Neural crest cell (in vitro differentiated cells): ENCODE measurements around the gene TARBP2. TPM values are rescaled to one million over a fixed set of nuclear protein-coding genes. Genes with fewer than 3 reads are reported as not detected.

Experiments
- DNase-seq: peaks from one replicate; pipeline ENCODE4 v3.0.0; 2021; ENCODE audit warnings: low read depth, mixed read lengths, low spot score
- H3K27ac Mint-ChIP-seq: one replicate; pipeline ENCODE4 v1.8.0; 2021; ENCODE audit warnings: mild to moderate bottlenecking, mixed read lengths; ENCODE audit not compliant: unreplicated experiment
- H3K27me3 Mint-ChIP-seq: 2 replicates; pipeline ENCODE4 v1.8.0; 2021; ENCODE audit warnings: low read depth, mild to moderate bottlenecking, mixed read lengths
- H3K36me3 Mint-ChIP-seq: 2 replicates; pipeline ENCODE4 v1.8.0; 2021; ENCODE audit warnings: low read depth, mild to moderate bottlenecking, mixed read lengths
- H3K4me1 Mint-ChIP-seq: 2 replicates; pipeline ENCODE4 v1.8.0; 2021; ENCODE audit warnings: mixed read lengths
- H3K4me3 Mint-ChIP-seq: one replicate; pipeline ENCODE4 v1.8.0; 2021; ENCODE audit warnings: mild to moderate bottlenecking, mixed read lengths
- H3K9me3 Mint-ChIP-seq: 2 replicates; pipeline ENCODE4 v1.8.0; 2021; ENCODE audit warnings: mixed read lengths
- total RNA-seq: library from RNA; stranded (reverse); gene quantifications from 2 replicates; pipeline ENCODE4 v1.2.1, GENCODE V29; 2021
- TF ChIP-seq, protein P1 (sequence below): fragments of 200-600 bp; sonication (generic); conservative IDR thresholded peaks from 2 replicates; pipeline ENCODE4 v1.5.0; 2021; ENCODE audit warnings: antibody characterized with exemption, mild to moderate bottlenecking

Gene TARBP2
- total RNA-seq, 1 donor from 2014 or later, result 73.1 TPM

DNA sequence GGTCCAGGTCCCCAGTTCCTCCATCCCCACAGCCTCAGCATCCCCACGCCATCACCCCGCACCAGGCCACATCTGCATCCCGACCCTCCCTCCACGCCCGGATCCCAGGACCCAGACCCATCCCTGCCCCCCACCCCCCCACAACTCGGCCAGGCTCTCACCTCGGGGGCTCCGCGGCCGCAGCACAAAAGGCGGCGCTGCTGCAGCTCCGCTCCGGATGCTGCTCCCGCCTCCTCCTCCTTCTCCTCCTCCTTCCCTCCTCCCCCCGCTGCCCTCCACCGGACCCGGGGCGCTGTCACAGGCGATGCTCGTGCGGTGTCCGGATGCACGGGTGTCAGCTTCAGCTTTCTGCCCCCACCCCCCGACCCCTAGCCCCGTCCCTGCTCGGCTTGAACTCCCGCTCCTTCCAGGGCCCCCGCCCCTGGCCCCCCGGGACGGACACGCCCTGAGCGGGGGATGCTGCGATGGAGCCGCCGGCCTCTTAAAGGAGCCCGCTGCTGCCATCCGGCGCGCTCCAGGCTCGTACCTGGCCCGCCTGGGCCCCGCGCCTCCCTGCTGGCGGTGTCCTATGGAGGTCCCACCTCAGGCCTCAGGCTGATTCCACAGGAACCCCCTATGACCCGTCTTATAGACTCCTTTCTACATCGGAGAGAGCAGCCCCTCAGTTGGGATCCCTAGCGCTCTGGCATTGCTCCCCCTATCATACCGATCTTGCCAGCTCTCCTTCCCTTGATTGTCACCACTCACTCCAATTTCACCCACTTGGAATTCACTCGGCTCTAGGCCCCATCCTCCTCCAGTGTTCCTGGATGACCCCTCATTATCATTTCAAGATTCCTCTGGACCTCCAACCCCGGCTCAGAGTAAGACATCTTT is 1.6 kb upstream of the TARBP2 start, which contains the start of gene MAP3K12:
Gene MAP3K12 (minus strand): TSS at position 193 of the 876 bp plus-strand sequence. CDS start 12,067 bp downstream, outside the sequence.
- TF ChIP-seq, protein P1, sequence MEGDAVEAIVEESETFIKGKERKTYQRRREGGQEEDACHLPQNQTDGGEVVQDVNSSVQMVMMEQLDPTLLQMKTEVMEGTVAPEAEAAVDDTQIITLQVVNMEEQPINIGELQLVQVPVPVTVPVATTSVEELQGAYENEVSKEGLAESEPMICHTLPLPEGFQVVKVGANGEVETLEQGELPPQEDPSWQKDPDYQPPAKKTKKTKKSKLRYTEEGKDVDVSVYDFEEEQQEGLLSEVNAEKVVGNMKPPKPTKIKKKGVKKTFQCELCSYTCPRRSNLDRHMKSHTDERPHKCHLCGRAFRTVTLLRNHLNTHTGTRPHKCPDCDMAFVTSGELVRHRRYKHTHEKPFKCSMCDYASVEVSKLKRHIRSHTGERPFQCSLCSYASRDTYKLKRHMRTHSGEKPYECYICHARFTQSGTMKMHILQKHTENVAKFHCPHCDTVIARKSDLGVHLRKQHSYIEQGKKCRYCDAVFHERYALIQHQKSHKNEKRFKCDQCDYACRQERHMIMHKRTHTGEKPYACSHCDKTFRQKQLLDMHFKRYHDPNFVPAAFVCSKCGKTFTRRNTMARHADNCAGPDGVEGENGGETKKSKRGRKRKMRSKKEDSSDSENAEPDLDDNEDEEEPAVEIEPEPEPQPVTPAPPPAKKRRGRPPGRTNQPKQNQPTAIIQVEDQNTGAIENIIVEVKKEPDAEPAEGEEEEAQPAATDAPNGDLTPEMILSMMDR, result no peak
- DNase-seq, result peak; percentile 65
- Mint-ChIP-seq H3K4me1 (peaks cover 53% of the 10 kb centered on the region), H3K27ac (peak within 1 kb of the TSS; percentile 93), H3K4me3 (peak within 1 kb of the TSS; percentile 98), H3K27me3 (peaks cover 2% of the 10 kb centered on the region), H3K36me3 (no peaks in the 10 kb centered on the region), H3K9me3 (no peaks in the 10 kb centered on the region)

DNA sequence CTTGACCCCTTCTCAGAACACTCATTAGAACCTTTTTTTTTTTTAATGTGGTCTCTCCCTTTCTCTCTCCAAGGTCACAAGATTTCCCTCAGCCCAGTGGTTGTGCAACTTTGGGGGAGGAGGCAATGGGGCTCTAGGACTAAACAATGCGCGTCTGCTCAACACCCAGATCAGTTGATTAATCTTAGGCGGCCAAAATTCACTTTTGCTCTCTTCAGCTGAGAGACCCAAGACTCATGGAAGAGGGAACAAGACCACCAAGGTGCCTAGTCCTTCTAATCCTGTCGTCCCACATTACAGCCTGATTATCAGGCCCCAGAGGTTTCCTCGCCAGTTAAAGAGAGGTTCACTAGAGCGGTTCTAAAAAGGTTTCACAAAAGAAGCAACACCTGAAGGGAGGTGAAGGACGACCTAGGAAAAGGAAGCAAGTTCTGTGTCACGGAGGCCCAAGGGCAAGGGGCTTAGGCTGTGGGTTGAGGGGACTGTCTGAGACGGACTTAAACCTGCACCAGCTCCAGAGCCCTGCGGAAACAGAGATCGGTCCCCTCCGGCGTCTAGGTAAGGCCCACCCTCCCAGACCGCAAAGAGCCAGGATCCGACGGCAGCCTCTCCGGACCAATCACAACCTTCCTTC is 824 bp upstream of the TARBP2 start:
- Mint-ChIP-seq H3K27me3 (peaks cover 2% of the 10 kb centered on the region), H3K4me3 (peak overlapping the region; percentile 98), H3K27ac (peak overlapping the region; percentile 93), H3K9me3 (no peaks in the 10 kb centered on the region), H3K4me1 (peaks cover 51% of the 10 kb centered on the region), H3K36me3 (no peaks in the 10 kb centered on the region)
- TF ChIP-seq, protein P1, result no peak
- no peak for DNase-seq

DNA sequence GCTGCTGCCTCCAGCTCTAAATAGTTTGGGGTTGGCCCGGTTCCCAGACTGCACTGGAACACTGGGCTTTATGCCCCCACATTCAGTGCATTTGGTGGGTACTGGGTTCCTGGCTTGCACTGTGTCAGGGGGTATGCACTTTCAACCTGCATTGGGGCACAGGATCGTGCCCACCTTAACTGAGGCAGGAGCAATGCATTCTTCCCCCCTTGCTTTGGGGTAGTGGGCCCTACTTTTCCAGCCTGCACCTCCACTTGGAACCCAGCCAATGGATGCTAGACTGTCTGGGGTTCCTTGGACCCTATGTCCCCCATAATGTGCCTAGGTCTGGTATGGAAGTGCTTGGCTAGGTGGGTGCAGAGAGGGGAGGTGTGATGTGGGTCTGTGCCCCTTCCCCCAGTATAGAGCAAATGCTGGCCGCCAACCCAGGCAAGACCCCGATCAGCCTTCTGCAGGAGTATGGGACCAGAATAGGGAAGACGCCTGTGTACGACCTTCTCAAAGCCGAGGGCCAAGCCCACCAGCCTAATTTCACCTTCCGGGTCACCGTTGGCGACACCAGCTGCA is 615 bp downstream of the TARBP2 start:
- Mint-ChIP-seq H3K27ac (peak overlapping the region; percentile 99), H3K4me3 (peak overlapping the region; percentile 98), H3K36me3 (no peaks in the 10 kb centered on the region), H3K27me3 (peaks cover 2% of the 10 kb centered on the region), H3K9me3 (no peaks in the 10 kb centered on the region), H3K4me1 (peaks cover 41% of the 10 kb centered on the region)
- TF ChIP-seq, protein P1, result no peak
- DNase-seq, result no peak

DNA sequence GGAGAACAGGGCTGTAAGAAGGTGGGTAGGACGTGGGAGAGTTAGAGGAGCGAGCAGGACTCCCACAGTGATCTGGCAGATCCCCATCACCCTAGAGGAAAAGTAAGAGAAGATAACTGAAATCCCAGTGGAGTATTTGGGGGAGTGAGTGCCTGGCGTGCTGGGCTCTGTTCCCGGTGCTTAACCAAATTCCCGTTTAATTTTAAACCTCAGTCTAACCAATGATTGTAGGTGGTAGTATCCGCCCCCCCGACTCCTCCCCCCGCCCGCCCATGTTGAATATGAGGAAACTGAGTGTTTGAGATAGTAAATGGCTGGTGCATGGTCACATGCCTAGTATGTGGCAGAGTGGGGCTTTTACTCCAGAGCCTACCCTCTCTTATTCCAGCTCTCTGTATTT is 1.2 kb downstream of the TARBP2 start:
- H3K36me3 Mint-ChIP-seq, result no peaks in the 10 kb centered on the region
- TF ChIP-seq, protein P1, result no peak
- H3K27ac Mint-ChIP-seq, result peak overlapping the region; percentile 78
- H3K27me3 Mint-ChIP-seq, result peaks cover 2% of the 10 kb centered on the region
- peak overlapping the region; percentile 98 for H3K4me3 Mint-ChIP-seq
- DNase-seq, result no peak
- peaks cover 37% of the 10 kb centered on the region for H3K4me1 Mint-ChIP-seq
- H3K9me3 Mint-ChIP-seq, result no peaks in the 10 kb centered on the region

DNA sequence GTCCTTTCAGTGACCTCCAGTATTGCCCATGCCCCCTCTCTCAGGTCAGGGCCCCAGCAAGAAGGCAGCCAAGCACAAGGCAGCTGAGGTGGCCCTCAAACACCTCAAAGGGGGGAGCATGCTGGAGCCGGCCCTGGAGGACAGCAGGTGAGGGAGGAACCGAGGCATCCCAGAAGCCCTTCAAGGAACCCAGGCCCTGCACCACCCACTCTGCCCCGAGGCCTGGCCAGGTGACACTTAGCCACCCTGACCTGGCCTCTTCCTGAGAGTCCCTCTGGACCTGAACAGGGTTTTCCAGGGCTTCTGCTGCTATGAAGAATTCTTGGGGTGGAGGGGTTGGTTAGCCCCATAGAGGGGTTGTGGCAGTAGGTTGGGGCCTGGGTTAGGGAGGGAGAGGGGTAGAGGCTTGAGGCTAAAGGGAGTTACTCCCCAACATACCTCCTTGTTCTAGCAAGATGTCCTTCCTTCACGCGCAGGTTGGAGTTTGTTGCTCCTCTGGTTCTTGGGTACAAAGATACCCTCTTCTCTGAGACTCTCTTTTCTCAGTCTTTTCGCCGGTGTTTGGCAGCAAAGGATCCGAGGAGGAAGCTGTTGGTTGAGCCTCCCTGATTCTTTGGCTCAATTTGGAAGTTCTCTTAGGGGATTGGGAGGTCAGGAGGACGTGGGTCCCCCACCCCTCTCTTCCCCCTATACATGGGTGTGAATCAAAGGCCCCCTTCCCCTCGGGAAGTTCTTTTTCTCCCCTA is 2.1 kb downstream of the TARBP2 start:
- TF ChIP-seq, protein P1, result no peak
- DNase-seq, result no peak
- H3K27me3 Mint-ChIP-seq, result peaks cover 2% of the 10 kb centered on the region
- no peaks in the 10 kb centered on the region for H3K36me3 Mint-ChIP-seq
- peaks cover 30% of the 10 kb centered on the region for H3K4me1 Mint-ChIP-seq
- H3K9me3 Mint-ChIP-seq, result no peaks in the 10 kb centered on the region
- H3K27ac Mint-ChIP-seq, result no peak overlapping the region
- H3K4me3 Mint-ChIP-seq, result peak overlapping the region; percentile 98
